Measurements from ENCODE around the gene DYRK1B.

The DYRK1B gene

GRCh38 chr19:39795001-39795400, 39.0 kb downstream of the DYRK1B start:
- FAIRE-seq: no peak
- DNase-seq (ENCODE audit: insufficient read length, low spot score): no peak
- no peak for TF ChIP-seq POLR2A (IDR thresholded peaks at IDR 0.05; ENCODE audit: low read depth, low read length)

DNA sequence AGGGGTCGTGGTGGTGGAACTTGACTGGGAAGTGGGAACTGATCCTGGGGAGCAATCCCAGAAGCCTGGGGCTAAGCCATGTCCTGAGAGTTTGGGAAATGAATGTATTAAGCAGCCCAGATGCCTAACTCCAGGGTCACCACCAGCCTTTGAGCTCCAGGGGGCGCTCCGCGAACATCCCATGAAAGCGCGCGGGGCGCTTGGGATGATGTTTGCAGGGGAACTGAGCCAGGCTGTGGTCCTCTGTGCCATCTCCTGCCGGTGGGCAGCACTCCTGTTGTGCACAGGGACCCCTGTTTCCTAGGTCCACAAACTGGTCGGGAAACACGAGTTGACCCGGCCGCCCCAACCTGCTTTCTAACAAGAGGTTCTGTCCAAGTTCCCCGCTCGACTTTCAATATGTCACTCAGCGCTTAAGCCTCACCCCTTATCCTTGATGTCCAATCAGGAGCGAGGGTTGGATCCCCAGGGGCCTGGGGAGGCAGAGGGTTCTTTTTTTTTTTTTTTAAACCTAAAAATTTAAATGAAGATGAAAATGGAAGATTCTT, 40.9 kb downstream of the DYRK1B start:
- DNase-seq (ENCODE audit: insufficient read length, low spot score) (peak; percentile 81), FAIRE-seq (peak; percentile 78)
- no peak for TF ChIP-seq POLR2A (IDR thresholded peaks at IDR 0.05; ENCODE audit: low read depth, low read length)

DNA sequence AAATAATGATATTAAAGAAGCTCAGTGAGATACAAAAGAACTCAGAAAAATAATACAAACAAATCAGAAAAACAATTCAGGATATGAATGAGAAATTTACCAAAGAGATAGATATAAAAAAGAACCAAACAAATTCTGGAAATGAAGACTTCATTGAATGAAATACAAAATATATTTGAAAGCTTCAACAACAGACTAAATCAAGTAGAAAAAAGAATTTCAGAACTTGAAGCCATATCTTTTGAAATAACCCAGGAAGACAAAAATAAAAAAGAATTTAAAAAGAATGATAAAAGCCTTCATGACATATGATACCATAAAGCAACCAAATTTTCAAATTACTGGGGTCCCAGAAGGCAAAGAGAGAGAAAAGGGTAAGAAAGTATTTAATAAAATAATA, 45.7 kb downstream of the DYRK1B start:
- DNase-seq (ENCODE audit: insufficient read length, low spot score) (no peak), FAIRE-seq (no peak)
- no peak for TF ChIP-seq POLR2A (IDR thresholded peaks at IDR 0.05; ENCODE audit: low read depth, low read length)

- no peak for TF ChIP-seq POLR2A (IDR thresholded peaks at IDR 0.05; ENCODE audit: low read depth, low read length)
- no peak for FAIRE-seq
- DNase-seq (ENCODE audit: insufficient read length, low spot score): no peak
These were observed 53.1 kb downstream of the DYRK1B start for GRCh38 chr19:39780894-39781293.

DNA sequence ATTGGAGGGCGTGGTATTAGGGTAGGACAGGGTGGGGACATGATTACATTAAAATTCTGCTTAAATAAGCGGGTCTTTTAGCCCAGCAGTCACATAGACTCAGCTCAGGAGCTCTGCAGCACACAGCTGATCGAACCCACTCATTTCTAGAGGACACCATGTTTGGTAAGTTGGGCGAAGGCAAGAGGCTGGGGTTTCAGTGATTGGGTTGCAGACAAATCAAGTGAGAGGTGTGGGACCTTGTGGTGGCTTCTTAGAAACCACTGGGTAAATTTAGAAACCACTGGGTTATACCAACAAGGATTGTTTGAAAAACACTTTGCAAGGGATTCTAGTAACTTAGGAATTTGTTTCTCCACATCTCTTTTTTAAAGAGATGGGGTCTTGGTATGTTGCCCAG, 55.2 kb downstream of the DYRK1B start, which contains the start of gene LEUTX:
Gene LEUTX, plus strand, starts transcription at position 92 of the 400 bp plus-strand sequence. Its CDS starts 67 bp downstream, at position 159.
- no peak for FAIRE-seq
- no peak for TF ChIP-seq POLR2A (IDR thresholded peaks at IDR 0.05; ENCODE audit: low read depth, low read length)
- DNase-seq (ENCODE audit: insufficient read length, low spot score): no peak
